ENCODE results near the gene FAM227B. TPM values are rescaled to one million over a fixed set of nuclear protein-coding genes. Genes with fewer than 3 reads are reported as not detected.

The FAM227B gene
- total and polyA plus RNA-seq, 3 experiments from 2014 or later = 4.9 to 20.4 (median 5.6) TPM

Other genes with a start within 250 kb of the FAM227B start
- gene FGF7, start 197.6 kb downstream of the FAM227B start, total RNA-seq = not detected
- gene FGF7, start 197.6 kb downstream of the FAM227B start, polyA plus RNA-seq = not detected
- gene DTWD1, start 230 bp upstream of the FAM227B start, total RNA-seq = 10 to 100 TPM; 24.1 to 25.1 TPM
- 23.1 TPM for gene DTWD1, start 230 bp upstream of the FAM227B start, polyA plus RNA-seq